HEK293T (cell line): ENCODE data around the gene DYNLRB2.

Experiments
- CTCF ChIA-PET: fragments of 350-600 bp; formaldehyde crosslinking; extraction: SDS; loops from one replicate; lab custom pipeline; 2021; ENCODE audit warnings: antibody characterized with exemption, inconsistent platforms; lab: Yijun Ruan, JAX
- POLR2A ChIA-PET: fragments of 350-600 bp; formaldehyde crosslinking; extraction: SDS; loops from one replicate; lab custom pipeline; 2020; ENCODE audit warnings: antibody characterized with exemption, inconsistent platforms; lab: Yijun Ruan, JAX
- DNase-seq: peaks from one replicate; pipeline ENCODE4 v3.0.0; 2012; ENCODE audit warnings: mixed read lengths; ENCODE audit errors: extremely low spot score
- BHLHE40 ChIP-seq: fragments of 450-650 bp; IDR thresholded peaks from 2 replicates; pipeline ENCODE4 v1.6.1; 2016; ENCODE audit warnings: mild to moderate bottlenecking, moderate library complexity, borderline replicate concordance
- ELF4 ChIP-seq: fragments of 450-650 bp; IDR thresholded peaks from 2 replicates; pipeline ENCODE4 v1.6.1; 2017; ENCODE audit warnings: antibody characterized with exemption
- FOXK2 ChIP-seq: fragments of 450-650 bp; IDR thresholded peaks from 2 replicates; pipeline ENCODE4 v1.6.1; 2016; ENCODE audit warnings: mild to moderate bottlenecking
- HDGF ChIP-seq: fragments of 450-650 bp; IDR thresholded peaks from 2 replicates; pipeline ENCODE4 v1.6.1; 2017; ENCODE audit warnings: antibody characterized with exemption, borderline replicate concordance
- TF ChIP-seq, protein P1 (sequence below): fragments of 450-650 bp; IDR thresholded peaks from 2 replicates; pipeline ENCODE4 v1.6.1; 2016

DYNLRB2 gene

DNA sequence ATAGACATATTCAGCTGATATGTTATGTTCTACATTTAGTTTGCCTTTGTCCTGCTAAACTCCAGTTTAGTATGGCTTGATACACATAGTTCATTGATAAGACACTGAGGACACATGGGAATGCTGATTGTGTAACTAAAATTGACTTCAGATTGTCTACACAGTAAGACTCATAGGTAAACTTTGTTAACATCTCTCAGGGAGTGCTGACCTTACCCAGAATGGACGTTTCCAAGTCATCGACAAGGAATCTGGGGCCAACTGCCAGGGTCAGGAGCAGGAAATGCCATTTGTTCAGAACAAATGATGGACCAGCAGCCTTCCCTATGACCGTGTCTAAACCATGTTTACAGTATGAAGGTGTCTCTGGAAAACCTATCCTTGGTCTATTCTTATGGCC lies 58.7 kb downstream of the DYNLRB2 start:
- TF ChIP-seq, protein P1, sequence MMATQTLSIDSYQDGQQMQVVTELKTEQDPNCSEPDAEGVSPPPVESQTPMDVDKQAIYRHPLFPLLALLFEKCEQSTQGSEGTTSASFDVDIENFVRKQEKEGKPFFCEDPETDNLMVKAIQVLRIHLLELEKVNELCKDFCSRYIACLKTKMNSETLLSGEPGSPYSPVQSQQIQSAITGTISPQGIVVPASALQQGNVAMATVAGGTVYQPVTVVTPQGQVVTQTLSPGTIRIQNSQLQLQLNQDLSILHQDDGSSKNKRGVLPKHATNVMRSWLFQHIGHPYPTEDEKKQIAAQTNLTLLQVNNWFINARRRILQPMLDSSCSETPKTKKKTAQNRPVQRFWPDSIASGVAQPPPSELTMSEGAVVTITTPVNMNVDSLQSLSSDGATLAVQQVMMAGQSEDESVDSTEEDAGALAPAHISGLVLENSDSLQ: no peak
- TF ChIP-seq HDGF (no peak), ELF4 (no peak), FOXK2 (no peak), BHLHE40 (no peak)
- ChIA-PET CTCF (no interaction called here), POLR2A (no interaction called here)
- no peak for DNase-seq
